ENCODE data around the gene OR2T35. TPM values are rescaled to one million over a fixed set of nuclear protein-coding genes. Genes with fewer than 3 reads are reported as not detected.

OR2T35 gene
- total RNA-seq, 1 donor from 2014 or later, result not detected

- Mint-ChIP-seq H3K36me3 (no peaks in the 10 kb centered on the region), H3K4me3 (no peak overlapping the region), H3K9me3 (peaks cover 8% of the 10 kb centered on the region), H3K4me1 (ENCODE audit: unreplicated experiment) (no peaks in the 10 kb centered on the region), H3K27me3 (no peaks in the 10 kb centered on the region), H3K27ac (no peak overlapping the region)
- TF ChIP-seq CTCF (conservative IDR thresholded peaks at IDR 0.05), result no peak
- no peak for DNase-seq (ENCODE audit: extremely low spot score, unreplicated experiment)
Observed at GRCh38 chr1:248610301-248610700, 34.8 kb downstream of the OR2T35 start.

GRCh38 chr1:248599396-248599795, 45.7 kb downstream of the OR2T35 start:
- Mint-ChIP-seq H3K27ac (no peak overlapping the region), H3K4me1 (ENCODE audit: unreplicated experiment) (no peaks in the 10 kb centered on the region), H3K4me3 (no peak overlapping the region), H3K36me3 (no peaks in the 10 kb centered on the region), H3K9me3 (no peaks in the 10 kb centered on the region), H3K27me3 (no peaks in the 10 kb centered on the region)
- TF ChIP-seq CTCF (conservative IDR thresholded peaks at IDR 0.05), result no peak
- no peak for DNase-seq (ENCODE audit: extremely low spot score, unreplicated experiment)

DNA sequence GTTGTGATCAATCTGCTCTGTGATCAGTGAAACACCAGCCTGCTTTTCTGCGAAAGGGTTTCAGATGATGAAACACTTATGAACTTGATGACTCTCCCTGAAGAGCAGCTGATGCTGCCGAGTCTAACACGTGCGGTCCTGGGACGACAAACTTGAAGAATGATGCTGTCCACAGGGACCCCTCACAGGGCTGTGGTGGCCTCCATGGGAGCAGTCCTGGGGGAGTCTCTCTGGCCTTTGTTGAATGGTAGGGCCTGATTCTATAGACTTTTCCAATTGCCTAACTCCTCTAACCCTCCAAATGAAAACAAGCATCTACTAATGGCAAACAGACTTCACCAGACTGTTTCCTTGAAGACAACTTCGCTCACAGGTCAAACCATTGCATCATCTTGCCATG, 47.5 kb downstream of the OR2T35 start, which contains the start of gene OR2T10:
Gene OR2T10 (minus strand): TSS at position 112 of the 400 bp plus-strand sequence. CDS start 3,932 bp downstream, outside the sequence.
- no peak for TF ChIP-seq CTCF (conservative IDR thresholded peaks at IDR 0.05)
- H3K9me3 Mint-ChIP-seq, result peaks cover 8% of the 10 kb centered on the region
- no peaks in the 10 kb centered on the region for H3K4me1 Mint-ChIP-seq (ENCODE audit: unreplicated experiment)
- no peak for DNase-seq (ENCODE audit: extremely low spot score, unreplicated experiment)
- no peaks in the 10 kb centered on the region for H3K27me3 Mint-ChIP-seq
- H3K27ac Mint-ChIP-seq, result no peak within 1 kb of the TSS
- no peaks in the 10 kb centered on the region for H3K36me3 Mint-ChIP-seq
- no peak within 1 kb of the TSS for H3K4me3 Mint-ChIP-seq

- H3K27me3 Mint-ChIP-seq, result no peaks in the 10 kb centered on the region
- no peaks in the 10 kb centered on the region for H3K36me3 Mint-ChIP-seq
- H3K9me3 Mint-ChIP-seq, result peaks cover 8% of the 10 kb centered on the region
- TF ChIP-seq CTCF (conservative IDR thresholded peaks at IDR 0.05), result no peak
- H3K4me1 Mint-ChIP-seq (ENCODE audit: unreplicated experiment), result no peaks in the 10 kb centered on the region
- no peak overlapping the region for H3K27ac Mint-ChIP-seq
- DNase-seq (ENCODE audit: extremely low spot score, unreplicated experiment), result no peak
- no peak overlapping the region for H3K4me3 Mint-ChIP-seq
Observed at GRCh38 chr1:248596615-248597014, 48.5 kb downstream of the OR2T35 start.

GRCh38 chr1:248593226-248593625, 51.9 kb downstream of the OR2T35 start:
- H3K4me1 Mint-ChIP-seq (ENCODE audit: unreplicated experiment), result no peaks in the 10 kb centered on the region
- no peaks in the 10 kb centered on the region for H3K36me3 Mint-ChIP-seq
- peaks cover 14% of the 10 kb centered on the region for H3K9me3 Mint-ChIP-seq
- TF ChIP-seq CTCF (conservative IDR thresholded peaks at IDR 0.05), result no peak
- no peak overlapping the region for H3K27ac Mint-ChIP-seq
- no peak overlapping the region for H3K4me3 Mint-ChIP-seq
- no peak for DNase-seq (ENCODE audit: extremely low spot score, unreplicated experiment)
- H3K27me3 Mint-ChIP-seq, result no peaks in the 10 kb centered on the region

GRCh38 chr1:248592655-248593054, 52.4 kb downstream of the OR2T35 start:
- H3K4me3 Mint-ChIP-seq, result no peak overlapping the region

More at GRCh38 chr1:248592655-248593054, 52.4 kb downstream of the OR2T35 start:
- H3K36me3 Mint-ChIP-seq, result no peaks in the 10 kb centered on the region
- no peaks in the 10 kb centered on the region for H3K27me3 Mint-ChIP-seq
- H3K27ac Mint-ChIP-seq, result no peak overlapping the region
- no peaks in the 10 kb centered on the region for H3K4me1 Mint-ChIP-seq (ENCODE audit: unreplicated experiment)
- DNase-seq (ENCODE audit: extremely low spot score, unreplicated experiment), result no peak
- H3K9me3 Mint-ChIP-seq, result peaks cover 14% of the 10 kb centered on the region
- no peak for TF ChIP-seq CTCF (conservative IDR thresholded peaks at IDR 0.05)
